BLaER1 treated with 17β-estradiol and CSF1 and Interleukin-3, amounts not matched to agents 10 nM and 100 nM (cell line): ENCODE measurements around the gene CYP20A1.

Experiments
- H3K27ac ChIP-seq, 11 experiments: shearing (Covaris generic); formaldehyde crosslinking; 2 replicates each; pipeline ENCODE4 v1.8.1; 2022
- H3K27me3 ChIP-seq, 11 experiments: shearing (Covaris generic); formaldehyde crosslinking; 2 replicates each; pipeline ENCODE4 v1.8.1; 2022
- H3K36me3 ChIP-seq, 11 experiments: shearing (Covaris generic); formaldehyde crosslinking; 2 replicates each; pipeline ENCODE4 v1.8.1; 2022
- H3K4me1 ChIP-seq, 10 experiments: shearing (Covaris generic); formaldehyde crosslinking; 2 replicates each; pipeline ENCODE4 v1.8.1; 2022
- H3K4me2 ChIP-seq, 11 experiments: shearing (Covaris generic); formaldehyde crosslinking; 2 replicates each; pipeline ENCODE4 v1.8.1; 2022
- H3K4me3 ChIP-seq, 10 experiments: shearing (Covaris generic); formaldehyde crosslinking; 2 replicates each; pipeline ENCODE4 v1.8.1; 2022
- H3K9ac ChIP-seq, 11 experiments: shearing (Covaris generic); formaldehyde crosslinking; 2 replicates each; pipeline ENCODE4 v1.8.1; 2022
- H3K9me3 ChIP-seq, 11 experiments: shearing (Covaris generic); formaldehyde crosslinking; replicated peaks in 1 of 11; 2 replicates each; pipeline ENCODE4 v1.8.1; 2022
- H4K20me1 ChIP-seq, 11 experiments: shearing (Covaris generic); formaldehyde crosslinking; 2 replicates each; pipeline ENCODE4 v1.8.1; 2022
- Cebpa-rat ChIP-seq, 11 experiments: shearing (Covaris generic); IDR thresholded peaks; 2 replicates each; pipeline ENCODE4 v1.8.1; 2022

Gene CYP20A1

DNA sequence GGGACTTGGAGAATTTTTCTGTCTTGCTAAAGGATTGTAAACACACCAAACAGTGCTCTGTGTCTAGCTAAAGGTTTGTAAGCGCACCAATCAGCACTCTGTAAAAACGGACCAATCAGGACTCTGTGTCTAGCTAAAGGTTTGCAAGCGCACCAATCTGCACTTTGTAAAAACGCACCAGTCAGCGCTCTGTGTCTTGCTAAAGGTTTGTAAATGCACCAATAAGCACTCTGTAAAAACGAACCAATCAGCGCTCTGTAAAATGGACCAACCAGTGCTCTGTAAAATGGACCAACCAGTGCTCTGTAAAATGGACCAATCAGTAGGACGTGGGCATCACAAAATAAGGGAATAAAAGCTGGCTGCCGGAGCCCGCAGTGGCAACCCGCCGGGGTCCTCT, 105.8 kb downstream of the CYP20A1 start:
- H3K4me2 ChIP-seq: no peak overlapping the region
- no peak overlapping the region for H3K9ac ChIP-seq
- TF ChIP-seq Cebpa-rat (IDR thresholded peaks at IDR 0.05): no peak
- H3K4me1 ChIP-seq: peaks cover 0 to 21% (median 0%) of the 10 kb centered on the region in 10 experiments; a peak in 6 of 20 replicates
- H3K36me3 ChIP-seq: peaks cover 17 to 63% (median 51%) of the 10 kb centered on the region in 11 experiments
- peaks cover 0 to 28% (median 13%) of the 10 kb centered on the region in 11 experiments; a peak in 11 of 22 replicates for H4K20me1 ChIP-seq
- no peak overlapping the region for H3K27ac ChIP-seq
- no peak overlapping the region for H3K4me3 ChIP-seq
- H3K9me3 ChIP-seq: peaks cover 0 to 24% (median 19%) of the 10 kb centered on the region in 11 experiments; a peak in 12 of 22 replicates
- no peaks in the 10 kb centered on the region for H3K27me3 ChIP-seq

DNA sequence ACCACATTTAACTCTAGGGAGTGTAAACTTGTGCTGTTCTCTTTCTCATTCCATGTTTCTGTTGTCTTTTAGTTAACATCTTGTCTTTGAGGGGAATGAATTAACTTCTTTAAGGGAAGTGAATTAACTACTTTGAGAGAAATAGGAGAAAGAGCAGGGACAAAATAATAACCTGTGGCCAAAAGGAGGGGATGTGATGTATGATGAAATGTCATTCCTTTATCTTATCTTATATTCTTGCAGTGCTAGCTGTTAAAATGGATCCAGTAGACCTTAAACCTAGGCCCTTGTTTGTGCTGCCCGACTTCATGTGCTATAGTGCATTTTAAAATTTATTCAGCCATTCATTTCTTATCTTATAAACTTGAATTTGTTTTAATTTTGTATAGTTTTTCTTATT, 107.8 kb downstream of the CYP20A1 start:
- H3K4me1 ChIP-seq: peaks cover 0 to 3% (median 0%) of the 10 kb centered on the region in 10 experiments; a peak in 1 of 20 replicates
- no peak overlapping the region for H3K4me2 ChIP-seq
- peaks cover 0 to 30% (median 20%) of the 10 kb centered on the region in 11 experiments; a peak in 14 of 22 replicates for H3K9me3 ChIP-seq
- peaks cover 0 to 17% (median 0%) of the 10 kb centered on the region in 11 experiments; a peak in 10 of 22 replicates for H4K20me1 ChIP-seq
- H3K27me3 ChIP-seq: no peaks in the 10 kb centered on the region
- no peak overlapping the region for H3K4me3 ChIP-seq
- H3K36me3 ChIP-seq: peaks cover 22 to 77% (median 54%) of the 10 kb centered on the region in 11 experiments
- no peak overlapping the region for H3K9ac ChIP-seq
- no peak for TF ChIP-seq Cebpa-rat (IDR thresholded peaks at IDR 0.05)
- no peak overlapping the region for H3K27ac ChIP-seq

DNA sequence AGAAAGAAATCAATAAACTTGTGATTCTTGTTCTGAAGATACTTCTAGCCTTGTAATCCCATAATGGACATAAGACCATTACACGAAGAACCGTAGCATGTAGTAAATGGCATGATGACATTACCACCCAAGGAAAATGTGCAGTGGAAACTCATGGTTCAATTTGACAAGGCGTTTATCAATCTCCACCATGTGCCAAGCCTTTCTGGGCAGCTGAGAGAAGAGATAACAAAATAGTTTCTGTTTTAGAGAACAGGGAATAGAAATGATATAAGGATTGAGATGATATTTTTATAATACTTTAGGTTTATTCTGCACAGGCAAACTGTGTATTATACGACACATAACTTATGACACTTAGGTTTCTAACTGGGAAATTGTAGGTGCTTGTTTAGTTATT, 108.6 kb downstream of the CYP20A1 start:
- H4K20me1 ChIP-seq: peaks cover 0 to 23% (median 0%) of the 10 kb centered on the region in 11 experiments; a peak in 8 of 22 replicates
- H3K9me3 ChIP-seq: peaks cover 0 to 30% (median 20%) of the 10 kb centered on the region in 11 experiments; a peak in 14 of 22 replicates
- H3K4me2 ChIP-seq: no peak overlapping the region
- no peak overlapping the region for H3K4me3 ChIP-seq
- no peak overlapping the region for H3K9ac ChIP-seq
- no peaks in the 10 kb centered on the region for H3K27me3 ChIP-seq
- no peak overlapping the region for H3K27ac ChIP-seq
- no peak for TF ChIP-seq Cebpa-rat (IDR thresholded peaks at IDR 0.05)
- peaks cover 0 to 3% (median 0%) of the 10 kb centered on the region in 10 experiments; a peak in 1 of 20 replicates for H3K4me1 ChIP-seq
- H3K36me3 ChIP-seq: peaks cover 24 to 78% (median 56%) of the 10 kb centered on the region in 11 experiments

DNA sequence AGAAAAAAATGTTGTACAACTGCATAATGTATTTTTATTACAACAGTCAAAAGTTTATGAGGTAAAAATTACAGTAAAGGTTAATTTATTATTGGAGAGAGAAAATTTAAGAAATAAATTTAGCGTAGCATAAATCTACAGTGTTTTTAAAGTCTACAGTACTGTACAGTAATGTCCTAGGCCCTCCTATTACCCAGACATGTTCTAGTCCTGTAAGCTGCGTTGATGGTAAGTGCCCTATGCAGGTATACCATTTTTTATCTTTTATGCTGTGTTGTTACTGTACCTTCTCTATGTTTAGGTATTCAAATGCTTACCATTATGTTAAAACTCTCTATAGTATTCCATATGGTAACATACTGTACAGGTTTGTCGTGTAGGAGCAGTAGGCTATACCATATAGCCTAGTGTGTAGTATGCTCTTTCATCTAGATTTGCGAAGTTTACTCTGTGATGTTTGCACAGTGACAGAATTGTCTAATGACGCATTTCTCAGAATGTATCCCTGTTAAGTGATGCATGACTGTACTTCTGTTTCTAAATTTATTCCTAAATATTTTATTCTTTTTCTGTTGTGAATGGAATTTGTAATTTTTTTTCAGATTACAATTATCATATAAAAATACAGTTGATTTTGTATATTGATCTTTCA, 113.9 kb downstream of the CYP20A1 start:
- peaks cover 20 to 72% (median 36%) of the 10 kb centered on the region in 11 experiments; a peak in 21 of 22 replicates for H3K36me3 ChIP-seq
- no peak overlapping the region; a peak in 1 of 22 replicates for H3K4me2 ChIP-seq
- no peak for TF ChIP-seq Cebpa-rat (IDR thresholded peaks at IDR 0.05)
- peaks cover 0 to 9% (median 4%) of the 10 kb centered on the region in 10 experiments; a peak in 7 of 20 replicates for H3K4me1 ChIP-seq
- peaks cover 0 to 14% (median 7%) of the 10 kb centered on the region in 11 experiments; a peak in 10 of 22 replicates for H3K9me3 ChIP-seq
- no peak overlapping the region for H3K4me3 ChIP-seq
- no peak overlapping the region for H3K27ac ChIP-seq
- peaks cover 0 to 30% (median 6%) of the 10 kb centered on the region in 11 experiments; a peak in 8 of 22 replicates for H4K20me1 ChIP-seq
- no peaks in the 10 kb centered on the region for H3K27me3 ChIP-seq
- H3K9ac ChIP-seq: no peak overlapping the region

GRCh38 chr2:203354966-203355365, 116.1 kb downstream of the CYP20A1 start:
- no peak overlapping the region for H3K4me3 ChIP-seq
- H3K27me3 ChIP-seq: no peaks in the 10 kb centered on the region
- H3K9ac ChIP-seq: no peak overlapping the region
- H4K20me1 ChIP-seq: peaks cover 0 to 26% (median 3%) of the 10 kb centered on the region in 11 experiments; a peak in 6 of 22 replicates
- peaks cover 0 to 9% (median 4%) of the 10 kb centered on the region in 10 experiments; a peak in 7 of 20 replicates for H3K4me1 ChIP-seq
- H3K27ac ChIP-seq: no peak overlapping the region
- peaks cover 25 to 80% (median 37%) of the 10 kb centered on the region in 11 experiments for H3K36me3 ChIP-seq
- peaks cover 0 to 14% (median 8%) of the 10 kb centered on the region in 11 experiments; a peak in 13 of 22 replicates for H3K9me3 ChIP-seq
- TF ChIP-seq Cebpa-rat (IDR thresholded peaks at IDR 0.05): no peak
- no peak overlapping the region for H3K4me2 ChIP-seq
